HG02798 (cell line): ENCODE data around the gene TMEM223.
"Not testable (repeated sequence)": the region's sequence is repeated elsewhere in the genome, so short reads cannot be mapped to it uniquely, and the experiment has no call there.

Experiments used
- ATAC-seq: cut with Tn5 transposase; IDR thresholded peaks from one replicate; pipeline ENCODE4 v1.9.1; 2021; ENCODE audit warnings: mild to moderate bottlenecking; ENCODE audit not compliant: unreplicated experiment, poor library complexity

The TMEM223 gene

GRCh38 chr11:62804310-62805075 is 12.7 kb upstream of the TMEM223 start:
- ATAC-seq = peak; percentile 7

GRCh38 chr11:62801071-62801470 is 9.3 kb upstream of the TMEM223 start:
- ATAC-seq = no peak

DNA sequence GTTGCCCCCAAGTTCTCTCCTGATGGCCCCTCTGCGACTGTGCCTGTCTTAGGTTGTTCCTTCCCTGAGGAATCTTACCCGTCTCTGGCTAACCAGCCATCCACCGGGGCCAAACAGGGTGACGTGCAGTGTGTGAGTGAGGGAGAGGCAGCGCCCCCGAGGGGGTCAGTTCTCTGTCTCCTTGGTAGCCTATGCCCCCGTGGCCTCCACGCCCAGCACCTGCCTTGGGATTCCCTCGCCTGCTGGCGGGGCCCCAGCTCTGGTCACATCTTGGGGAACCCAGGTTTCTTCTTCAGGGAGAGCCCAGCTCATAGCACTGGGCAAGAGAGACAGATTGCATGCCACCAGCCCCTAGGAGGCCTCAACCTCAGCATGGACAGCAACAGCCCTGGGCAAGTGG is 7.7 kb upstream of the TMEM223 start:
- ATAC-seq = no peak

- ATAC-seq = no peak
Observed at GRCh38 chr11:62796281-62796680, 4.5 kb upstream of the TMEM223 start.

DNA sequence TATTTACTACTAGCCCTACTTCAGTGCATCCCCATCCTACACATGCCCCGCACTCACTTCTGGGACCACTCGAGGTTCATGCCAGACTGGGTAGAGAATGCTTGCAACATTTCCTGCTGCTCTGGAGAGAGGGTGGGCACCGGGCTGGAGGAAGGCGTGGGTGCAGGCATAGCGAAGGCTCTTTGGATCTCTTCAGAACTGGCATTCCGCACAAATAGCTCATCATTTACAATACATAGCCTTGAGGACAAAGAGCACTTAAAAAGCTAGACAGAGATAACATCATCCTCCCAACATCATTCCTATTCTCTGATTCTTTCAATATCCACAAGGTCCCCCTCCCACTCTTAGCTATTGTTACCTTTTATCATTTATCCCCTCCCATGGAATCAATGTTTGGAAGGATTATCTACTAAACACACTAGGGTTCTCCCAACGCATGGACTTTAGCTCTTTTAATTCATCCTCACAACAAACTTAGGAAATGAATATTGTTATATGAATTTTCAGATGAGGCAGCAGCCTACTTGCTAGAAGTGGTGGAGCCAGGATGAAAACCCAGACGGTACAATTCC is 2.5 kb upstream of the TMEM223 start:
- no peak for ATAC-seq

GRCh38 chr11:62792202-62792575 is 383 bp upstream of the TMEM223 start:
- ATAC-seq = no peak

- no peak for ATAC-seq
Observed at GRCh38 chr11:62789576-62789975, 2.2 kb downstream of the TMEM223 start.

DNA sequence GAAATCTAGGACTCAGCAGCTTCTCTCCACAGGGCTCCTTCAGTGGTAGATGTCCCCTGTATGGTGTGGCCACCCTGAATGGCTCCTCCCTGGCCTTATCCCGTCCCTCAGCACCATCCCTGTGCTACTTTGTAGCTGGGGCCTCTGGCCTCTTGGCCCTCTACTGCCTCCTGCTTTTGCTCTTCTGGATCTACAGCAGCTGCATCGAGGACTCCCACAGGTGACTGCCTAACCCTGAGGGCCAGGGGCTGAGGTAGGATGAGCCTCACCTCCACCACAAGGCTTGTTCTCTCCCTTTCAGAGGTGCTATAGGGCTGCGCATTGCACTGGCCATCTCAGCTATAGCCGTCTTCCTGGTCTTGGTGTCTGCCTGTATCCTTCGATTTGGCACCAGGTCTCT is 2.8 kb downstream of the TMEM223 start:
- no peak for ATAC-seq

DNA sequence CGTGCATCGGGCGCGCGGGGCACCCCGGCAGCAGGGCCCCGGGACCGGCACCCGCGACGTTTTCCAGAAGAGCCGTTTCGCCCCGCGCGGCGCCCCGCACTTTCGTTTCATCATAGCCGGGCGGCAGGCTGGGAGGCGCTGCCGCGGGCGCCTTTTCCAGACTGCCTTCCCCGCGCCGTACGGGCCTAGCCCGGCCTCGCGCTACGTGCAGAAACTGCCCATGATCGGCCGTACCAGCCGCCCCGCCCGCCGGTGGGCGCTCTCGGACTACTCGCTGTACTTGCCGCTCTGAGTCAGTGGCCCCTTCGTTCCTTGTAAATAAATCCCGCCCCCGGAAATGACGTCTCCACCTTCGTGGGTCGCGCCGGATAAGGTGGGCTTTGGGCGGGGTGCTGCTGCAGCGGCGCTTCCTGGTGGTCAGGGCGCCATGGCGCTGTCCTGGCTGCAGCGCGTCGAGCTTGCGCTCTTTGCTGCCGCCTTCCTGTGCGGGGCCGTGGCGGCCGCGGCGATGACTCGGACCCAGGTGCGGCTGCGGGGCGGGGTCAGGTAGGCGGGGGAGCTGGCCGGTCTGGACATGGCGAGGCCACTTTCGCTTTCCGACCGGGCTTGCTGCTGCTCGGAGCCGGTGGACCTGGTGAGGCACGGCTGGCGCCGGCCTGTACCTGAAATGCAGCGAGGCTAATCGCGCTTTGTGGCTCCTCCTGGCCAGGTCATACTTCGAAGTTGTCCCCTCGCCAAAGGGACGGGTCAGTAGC is 4.6 kb downstream of the TMEM223 start, which contains the start of gene TMEM179B:
Gene TMEM179B (plus strand): TSS at position 398 of the 755 bp plus-strand sequence. CDS start 30 bp downstream, at position 428.
- peak; percentile 67 for ATAC-seq

DNA sequence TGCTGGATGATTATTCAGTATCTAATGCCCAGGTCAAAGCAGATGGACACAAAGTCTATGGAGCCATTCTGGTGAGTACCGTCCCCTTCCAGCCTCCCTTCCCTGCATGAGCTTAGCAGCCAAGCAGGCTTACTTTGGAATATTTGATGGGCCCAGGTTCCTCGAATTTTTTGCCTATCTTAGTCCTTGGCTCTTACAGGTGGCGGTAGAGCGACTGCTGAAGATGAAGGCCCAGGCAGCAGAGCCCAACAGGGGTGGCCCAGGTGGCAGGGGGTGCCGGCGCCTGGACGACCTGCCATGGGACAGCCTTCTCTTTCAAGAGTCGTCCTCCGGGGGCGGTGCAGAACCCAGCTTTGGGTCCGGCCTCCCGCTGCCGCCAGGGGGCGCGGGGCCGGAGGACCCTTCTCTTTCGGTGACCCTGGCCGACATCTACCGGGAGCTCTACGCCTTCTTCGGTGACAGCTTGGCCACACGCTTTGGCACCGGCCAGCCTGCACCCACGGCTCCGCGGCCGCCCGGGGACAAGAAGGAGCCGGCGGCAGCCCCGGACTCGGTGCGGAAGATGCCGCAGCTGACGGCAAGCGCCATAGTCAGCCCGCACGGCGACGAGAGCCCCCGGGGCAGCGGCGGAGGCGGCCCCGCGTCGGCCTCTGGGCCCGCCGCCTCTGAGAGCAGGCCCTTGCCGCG is 5.3 kb downstream of the TMEM223 start:
- ATAC-seq = peak; percentile 76

GRCh38 chr11:62782753-62783152 is 9.1 kb downstream of the TMEM223 start:
- no peak for ATAC-seq

GRCh38 chr11:62778441-62778840 is 13.4 kb downstream of the TMEM223 start:
- no peak for ATAC-seq

- ATAC-seq = no peak
Observed at GRCh38 chr11:62777389-62777788, 14.4 kb downstream of the TMEM223 start.

GRCh38 chr11:62775646-62776045 is 16.2 kb downstream of the TMEM223 start:
- ATAC-seq = no peak

GRCh38 chr11:62774407-62774806 is 17.4 kb downstream of the TMEM223 start:
- ATAC-seq = no peak

- peak; percentile 88 for ATAC-seq
Observed at GRCh38 chr11:62771144-62772021, 20.4 kb downstream of the TMEM223 start, which contains the start of gene TAF6L. Gene TAF6L (plus strand): TSS chr11:62771396. CDS start chr11:62775784, 4,388 bp downstream.

DNA sequence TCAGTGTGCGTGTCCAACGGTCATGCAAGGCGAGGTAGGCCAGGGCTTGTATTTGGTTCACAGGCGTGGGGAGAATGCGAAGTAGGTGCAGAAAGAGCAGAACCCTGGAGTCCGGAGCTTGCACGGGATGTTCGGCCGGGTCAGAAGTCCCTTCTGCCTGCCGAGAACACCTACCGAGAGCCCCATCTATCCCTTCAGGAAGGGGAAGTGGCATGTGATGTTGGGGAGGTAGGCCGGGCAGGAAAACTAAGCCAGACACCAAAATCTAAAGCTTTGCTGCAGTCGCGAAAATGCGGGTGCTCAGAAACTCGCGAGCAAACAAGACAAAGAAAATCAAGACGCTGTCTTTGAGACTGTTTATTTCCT is 21.0 kb downstream of the TMEM223 start:
- ATAC-seq = no peak

GRCh38 chr11:62760867-62761227 is 31.0 kb downstream of the TMEM223 start:
- not testable (repeated sequence) for ATAC-seq

DNA sequence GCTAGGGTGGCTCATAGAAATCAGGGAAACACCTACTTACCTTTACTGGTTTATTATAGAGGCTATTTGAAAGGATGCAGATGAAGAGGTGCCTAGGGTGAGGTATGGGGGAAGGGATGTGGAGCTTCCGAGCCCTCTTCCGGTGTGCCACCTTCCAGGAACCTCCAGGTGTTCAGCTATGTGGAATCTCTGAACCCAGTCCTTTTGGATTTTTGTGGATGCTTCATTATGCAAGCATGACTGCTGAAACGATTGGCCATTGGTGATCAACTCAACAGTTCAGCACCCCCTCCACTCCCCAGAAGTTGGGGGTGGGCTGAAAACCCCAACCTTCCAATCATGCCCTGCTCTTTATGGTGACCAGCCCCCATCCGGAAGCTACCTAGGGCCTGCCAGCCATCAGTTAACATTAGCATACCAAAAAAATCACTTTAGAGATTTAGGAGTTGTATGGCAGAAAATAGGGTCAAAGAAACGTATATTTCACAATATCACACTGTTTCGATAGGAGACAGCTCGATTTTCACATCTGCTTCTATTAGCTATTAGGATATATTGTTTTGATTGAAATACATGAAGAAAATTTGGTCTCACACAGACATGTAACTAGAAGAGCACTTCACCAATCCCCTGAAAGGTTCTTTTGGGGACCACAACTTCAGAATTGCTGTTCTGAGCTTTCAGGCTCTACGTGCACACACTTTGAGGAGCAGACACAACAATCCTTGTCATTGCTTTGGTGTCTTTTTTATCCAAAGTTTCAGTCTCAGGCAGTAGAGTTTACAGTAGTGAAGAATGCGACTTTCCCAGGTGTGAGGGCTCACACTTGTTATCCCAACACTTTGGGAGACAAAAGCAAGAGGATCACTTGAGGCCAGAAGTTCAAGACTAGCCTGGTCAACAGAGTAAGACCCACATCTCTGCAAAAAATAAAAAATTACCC is 33.7 kb downstream of the TMEM223 start:
- no peak for ATAC-seq
